ENCODE measurements around the gene ALOX5.
"Not testable (repeated sequence)": the region's sequence is repeated elsewhere in the genome, so short reads cannot be mapped to it uniquely, and the experiment has no call there.

Gene ALOX5

DNA sequence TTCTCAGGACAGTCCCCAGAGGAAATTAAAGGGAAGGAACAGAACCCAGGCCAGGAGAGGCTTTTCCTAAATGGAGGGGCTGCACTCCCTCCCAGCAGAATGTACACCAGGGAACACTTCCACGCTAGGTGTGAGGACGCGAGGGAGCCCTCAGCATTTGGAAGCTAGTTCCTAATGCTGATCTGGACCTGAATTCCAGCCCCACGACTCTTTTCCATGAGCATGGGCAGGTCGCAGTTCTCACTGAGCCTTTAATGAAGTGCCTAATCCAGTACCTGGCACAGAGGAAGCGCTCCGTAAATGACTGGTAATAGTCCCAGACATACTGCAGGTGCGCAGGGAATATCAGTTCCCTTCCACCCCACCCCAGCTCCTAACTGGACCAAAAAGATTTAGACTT, 1.1 kb downstream of the ALOX5 start:
- no peak for DNase-seq

DNA sequence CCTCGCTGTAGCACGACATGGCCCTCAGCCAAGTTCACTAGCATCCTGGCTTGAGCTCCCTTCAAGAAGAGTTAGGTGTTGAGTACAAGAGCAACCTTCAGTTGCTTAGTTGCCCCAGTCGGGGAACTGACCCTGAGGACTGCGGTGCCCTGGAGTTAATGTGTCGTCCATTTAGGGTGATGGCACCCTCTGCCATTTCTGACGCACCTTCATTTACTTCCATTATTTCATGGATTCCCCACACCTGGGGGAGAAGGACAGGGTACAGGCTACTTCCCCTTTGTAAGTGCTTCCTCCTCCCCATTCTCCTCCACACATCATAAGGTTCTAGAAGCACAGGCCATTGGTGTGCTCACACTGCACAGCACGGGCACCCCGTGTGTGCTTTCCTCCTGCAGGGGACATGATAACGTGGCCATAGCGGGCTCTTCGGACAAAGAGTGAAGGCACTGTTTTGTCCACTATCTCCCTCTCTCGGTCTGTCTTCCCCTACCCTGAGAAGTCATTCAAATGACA, 1.8 kb downstream of the ALOX5 start:
- DNase-seq = no peak

DNA sequence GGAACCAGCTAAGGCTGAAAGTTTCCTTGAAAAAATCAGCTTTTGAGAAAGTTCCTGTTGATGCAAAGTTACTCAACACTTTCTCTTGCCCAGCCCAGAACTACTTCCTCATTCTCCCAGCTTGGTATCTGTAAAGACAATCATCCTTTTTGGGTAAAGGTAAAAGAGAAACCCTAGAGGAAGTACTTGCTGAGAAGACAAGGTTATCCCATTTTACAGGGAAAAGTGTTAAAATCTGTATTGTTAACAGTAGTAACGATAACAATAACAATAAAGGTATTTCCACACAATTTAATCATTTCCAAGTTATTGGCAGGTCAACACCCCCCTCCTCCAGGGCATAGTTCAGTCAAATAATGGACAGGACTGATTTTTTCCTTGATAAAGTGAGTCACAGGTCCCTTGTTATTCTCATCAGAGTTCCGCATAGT, 2.4 kb downstream of the ALOX5 start:
- DNase-seq = no peak

DNA sequence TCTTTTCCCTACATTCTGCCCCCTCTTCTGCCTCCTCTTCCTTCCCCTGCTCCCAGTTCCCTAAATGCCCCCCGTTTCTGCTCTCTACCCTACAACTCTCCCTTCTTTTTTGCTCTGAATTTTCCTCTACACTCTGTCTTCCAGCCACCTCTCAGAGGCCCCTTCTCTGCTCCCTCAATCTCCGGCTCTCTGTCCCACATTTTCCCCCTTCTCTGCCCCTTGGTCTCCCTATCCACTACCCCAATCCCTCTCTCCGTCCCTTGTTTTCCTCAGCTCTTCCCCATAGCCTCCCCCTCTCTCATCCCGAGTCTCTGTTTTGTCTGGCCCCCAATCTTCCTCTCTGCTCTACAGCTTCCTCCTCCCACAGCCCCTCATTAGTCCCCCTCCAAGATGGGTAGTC, 3.3 kb downstream of the ALOX5 start:
- DNase-seq = no peak

DNA sequence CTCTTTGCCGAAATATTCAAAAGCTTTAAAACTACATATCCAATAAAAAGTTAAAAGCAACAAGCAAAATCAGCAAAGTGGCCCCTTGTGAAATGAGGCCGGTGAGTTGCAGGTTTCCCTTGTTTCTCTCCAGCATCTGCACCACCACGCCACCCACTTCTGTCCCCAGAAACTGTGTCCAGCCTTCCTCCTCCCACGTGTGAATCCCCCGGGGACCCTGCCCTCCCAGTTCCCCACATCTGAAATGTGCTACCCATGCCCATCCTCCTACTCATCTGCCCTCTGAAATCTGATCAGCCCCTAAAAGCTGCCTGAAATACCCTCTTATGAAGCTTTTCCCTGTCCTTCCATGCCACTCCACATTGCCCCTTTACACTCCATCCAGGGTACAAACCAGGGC, 3.8 kb downstream of the ALOX5 start:
- no peak for DNase-seq

DNA sequence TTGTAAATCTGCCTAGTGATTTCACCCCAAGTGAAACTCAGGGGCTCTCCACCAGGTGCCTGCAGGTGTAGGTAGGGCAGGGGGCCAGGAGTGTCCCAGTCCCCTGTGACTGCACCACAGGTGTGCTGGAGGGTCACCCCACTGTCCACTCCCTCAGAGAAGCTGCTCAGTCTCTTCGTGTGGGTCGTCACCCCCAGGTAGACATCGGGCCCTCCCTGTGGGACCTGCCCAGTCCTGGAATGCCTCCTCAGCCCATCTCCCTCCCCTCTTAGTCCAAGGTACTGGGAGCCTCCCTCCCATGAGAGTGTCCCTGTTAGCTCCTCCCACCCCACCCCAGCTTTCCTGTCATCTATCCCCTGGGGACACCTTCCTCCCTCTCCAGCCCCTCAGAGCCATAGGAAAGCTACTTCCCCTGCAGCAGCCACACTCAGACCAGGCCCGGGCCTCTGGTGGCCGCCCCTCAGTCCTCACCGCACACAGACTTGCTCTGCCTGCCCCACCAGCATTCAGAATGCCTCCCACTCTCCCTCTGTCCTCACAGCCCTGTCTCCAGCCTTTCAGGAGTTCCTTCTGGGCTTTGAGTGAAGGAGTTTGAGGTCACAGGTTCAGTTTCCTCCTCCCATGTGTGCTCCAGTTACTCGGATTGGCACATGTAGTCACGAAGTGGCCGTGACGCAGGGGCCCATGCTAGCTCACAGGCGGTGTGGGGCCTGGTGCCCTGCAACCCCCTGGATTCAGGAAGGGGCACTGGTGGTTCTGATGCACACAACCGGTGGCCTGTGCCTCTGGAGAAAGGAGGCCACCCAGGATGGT, 5.1 kb downstream of the ALOX5 start:
- DNase-seq = no peak

DNA sequence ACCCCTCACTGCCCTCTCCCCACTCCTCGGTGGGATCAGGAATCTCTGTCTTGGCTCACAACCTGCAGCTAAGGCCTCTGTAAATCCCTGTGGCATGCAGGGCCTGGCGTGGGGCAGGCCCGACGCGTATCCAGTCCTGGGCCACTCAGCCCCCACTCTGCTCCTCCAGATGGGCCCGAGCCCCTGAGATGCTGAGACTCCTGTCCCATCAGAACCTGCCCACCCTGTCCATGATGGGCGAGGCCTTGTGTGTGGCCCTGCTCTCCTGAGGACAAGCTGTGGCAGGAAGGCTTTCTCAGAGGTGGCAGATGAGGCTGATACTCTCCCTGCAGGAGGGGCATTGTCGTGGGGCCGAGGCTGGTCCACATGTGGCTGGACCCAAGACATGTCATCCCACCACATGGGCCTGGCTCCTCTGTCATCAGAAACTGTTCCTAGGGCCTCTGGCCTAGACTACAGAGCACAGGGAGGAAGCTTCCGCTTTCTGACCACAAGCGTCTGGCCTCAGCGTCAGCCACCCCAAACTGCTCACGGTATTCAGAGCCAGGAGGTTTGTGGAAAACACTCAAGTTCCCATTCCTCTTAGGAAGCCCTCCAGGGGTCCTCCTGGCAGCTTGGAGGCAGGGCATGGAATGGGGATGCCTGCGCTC, 6.0 kb downstream of the ALOX5 start:
- no peak for DNase-seq

DNA sequence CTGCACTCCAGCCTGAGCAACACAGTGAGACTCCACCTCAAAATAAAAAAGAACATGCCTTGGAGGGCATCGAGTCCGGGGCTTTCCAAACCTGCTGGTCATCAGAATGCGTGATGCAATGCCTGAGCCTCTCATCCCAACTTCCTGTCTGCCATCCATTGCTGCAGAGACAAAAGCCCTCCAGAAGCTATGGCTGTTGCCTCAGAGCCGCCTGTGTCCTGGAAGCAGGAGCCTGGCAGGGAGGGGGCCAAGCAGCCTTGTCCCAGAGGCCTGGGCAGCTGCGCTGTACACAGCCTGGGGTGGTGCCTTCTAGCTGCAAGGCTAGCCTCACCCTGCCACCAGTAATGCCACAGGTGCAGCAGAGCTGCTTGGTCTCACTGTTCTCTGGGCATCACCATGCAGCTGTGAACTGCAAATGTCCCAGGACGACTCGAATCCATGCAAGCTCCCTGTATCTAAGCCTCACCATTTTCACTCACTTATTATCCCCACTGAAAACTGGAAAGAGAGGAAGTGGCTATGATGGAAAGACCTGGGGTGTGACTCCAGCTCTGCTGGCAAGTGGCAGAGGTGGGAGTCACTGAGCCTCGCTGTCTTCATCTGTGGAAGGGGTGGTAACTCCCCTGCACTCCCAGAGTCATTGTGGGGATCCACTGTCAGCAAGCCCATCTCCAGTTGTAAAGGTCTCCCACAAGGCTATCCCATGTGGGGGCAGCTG, 7.0 kb downstream of the ALOX5 start:
- no peak for DNase-seq

DNA sequence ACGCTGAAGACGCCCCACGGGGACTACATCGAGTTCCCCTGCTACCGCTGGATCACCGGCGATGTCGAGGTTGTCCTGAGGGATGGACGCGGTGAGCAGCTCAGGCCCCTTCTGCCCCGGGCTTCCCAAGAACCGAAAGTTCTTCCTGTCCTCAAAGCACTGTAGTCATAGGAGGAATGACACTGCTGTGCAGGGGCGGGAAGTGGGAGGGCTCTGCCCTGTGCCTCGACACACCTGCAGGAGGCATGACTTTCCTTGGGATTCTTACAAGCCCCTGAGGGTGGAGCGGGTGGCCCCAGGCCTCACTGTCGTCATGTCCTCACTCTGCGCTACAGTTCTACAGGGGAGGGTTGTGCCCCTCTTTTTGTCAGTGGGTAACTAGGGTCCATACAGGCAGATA, 8.6 kb downstream of the ALOX5 start:
- DNase-seq = no peak

DNA sequence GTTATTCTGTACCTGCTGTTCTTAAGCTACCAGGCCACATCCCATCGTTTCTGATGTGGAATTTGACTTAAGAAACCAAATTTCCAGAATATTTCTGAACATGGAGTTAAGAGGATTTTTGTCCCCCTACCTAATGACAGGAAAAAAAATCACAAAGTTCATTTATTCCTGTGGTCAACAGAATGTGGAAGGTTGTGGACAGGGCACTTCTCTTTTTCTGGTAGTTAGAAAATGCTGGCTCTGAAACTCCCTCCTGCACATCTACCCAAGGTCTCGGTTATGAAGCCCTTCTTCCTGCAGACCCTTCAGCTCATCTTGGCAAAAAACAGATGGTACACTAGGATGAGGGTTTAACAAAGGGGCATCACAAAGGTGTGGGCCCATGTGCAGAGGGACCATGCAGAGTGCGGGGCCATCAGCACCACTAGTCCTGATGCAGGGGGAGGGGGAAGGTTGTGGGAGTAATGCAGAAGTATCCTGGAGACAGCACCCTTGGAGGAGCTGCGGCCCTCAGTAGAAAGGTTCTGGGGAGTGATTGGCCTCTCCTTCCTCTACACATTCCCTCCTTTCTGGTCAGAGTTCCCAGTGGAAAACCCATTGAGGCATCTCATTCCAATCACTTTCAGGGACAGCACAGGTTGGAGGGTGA, 9.8 kb downstream of the ALOX5 start:
- DNase-seq = no peak

DNA sequence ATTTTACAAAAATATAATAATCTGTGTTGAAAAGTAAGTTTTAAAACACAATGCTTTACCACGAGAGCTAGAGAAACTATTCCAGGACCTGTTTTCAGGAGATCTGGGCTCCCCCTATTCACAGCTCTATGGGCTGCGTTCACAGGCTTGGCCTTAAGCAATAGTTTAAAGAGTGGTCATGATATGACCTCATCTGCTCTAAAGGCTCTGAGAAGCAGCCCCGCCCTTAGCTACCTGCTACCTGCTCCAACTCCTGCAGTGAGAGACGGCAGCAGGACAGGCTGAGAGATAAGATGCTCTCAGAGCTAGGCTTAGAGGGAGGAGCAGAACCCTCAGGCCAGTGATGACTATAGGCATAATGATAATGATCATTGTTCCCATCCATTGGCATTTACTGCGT, 12.6 kb downstream of the ALOX5 start:
- DNase-seq = no peak

DNA sequence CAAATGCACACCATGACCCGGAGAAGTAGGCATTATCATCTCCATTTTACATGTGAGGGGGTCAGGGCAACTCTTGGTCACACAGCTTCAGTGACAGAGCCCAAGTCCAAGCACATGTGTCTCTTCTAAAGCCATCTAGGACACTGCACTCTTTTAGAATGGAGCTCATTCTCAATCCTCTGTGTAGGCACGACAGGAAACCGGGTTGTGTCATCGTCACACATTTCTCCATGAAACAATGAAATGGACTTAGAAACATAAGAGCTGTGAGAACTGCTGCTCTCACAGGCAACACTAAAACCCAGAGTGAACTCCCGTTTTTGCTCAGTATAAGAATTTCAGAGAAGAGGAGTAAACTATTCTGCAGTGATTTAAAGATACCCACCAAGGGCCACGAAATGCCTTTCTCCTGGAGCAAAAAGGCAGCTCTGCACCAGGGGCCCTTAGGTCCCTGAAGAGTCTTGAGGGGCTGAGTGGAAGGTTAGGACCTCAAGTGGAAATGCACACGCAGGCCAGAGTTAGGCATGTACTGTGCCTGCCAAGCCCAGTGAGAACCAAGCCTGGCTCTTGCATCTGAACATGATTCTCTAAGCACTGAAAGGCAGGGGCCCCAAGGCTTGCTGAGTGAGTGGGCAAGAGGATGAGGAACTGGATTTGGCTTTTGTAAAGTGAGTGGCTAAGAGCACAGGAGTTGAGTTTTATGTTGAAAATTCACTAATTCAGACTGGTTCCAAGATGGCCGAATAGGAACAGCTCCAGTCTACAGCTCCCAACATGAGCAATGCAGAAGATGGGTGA, 13.3 kb downstream of the ALOX5 start:
- DNase-seq = no peak

DNA sequence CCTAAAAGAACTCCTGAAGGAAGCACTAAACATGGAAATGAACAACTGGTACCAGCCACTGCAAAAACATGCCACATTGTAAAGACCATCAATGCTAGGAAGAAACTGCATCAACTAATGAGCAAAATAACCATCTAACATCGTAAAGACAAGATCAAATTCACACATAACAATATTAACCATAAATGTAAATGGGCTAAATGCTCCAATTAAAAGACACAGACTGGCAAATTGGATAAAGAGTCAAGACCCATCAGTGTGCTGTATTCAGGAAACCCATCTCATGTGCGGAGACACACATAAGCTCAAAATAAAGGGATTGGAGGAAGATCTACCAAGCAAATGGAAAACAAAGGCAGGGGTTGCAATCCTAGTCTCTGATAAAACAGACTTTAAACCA, 15.7 kb downstream of the ALOX5 start:
- DNase-seq = not testable (repeated sequence)

DNA sequence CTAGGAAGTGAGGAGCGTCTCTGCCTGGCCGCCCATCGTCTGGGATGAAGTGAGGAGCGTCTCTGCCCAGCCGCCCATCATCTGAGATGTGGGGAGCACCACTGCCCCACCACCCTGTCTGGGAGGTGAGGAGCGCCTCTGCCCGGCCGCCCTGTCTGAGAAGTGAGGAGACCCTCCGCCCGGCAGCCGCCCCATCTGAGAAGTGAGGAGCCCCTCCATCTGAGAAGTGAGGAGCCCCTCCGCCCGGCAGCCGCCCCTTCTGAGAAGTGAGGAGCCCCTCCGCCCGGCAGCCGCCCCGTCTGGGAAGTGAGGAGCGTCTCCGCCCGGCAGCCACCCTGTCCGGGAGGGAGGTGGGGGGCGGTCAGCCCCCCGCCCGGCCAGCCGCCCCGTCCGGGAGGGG, 17.6 kb downstream of the ALOX5 start:
- not testable (repeated sequence) for DNase-seq

DNA sequence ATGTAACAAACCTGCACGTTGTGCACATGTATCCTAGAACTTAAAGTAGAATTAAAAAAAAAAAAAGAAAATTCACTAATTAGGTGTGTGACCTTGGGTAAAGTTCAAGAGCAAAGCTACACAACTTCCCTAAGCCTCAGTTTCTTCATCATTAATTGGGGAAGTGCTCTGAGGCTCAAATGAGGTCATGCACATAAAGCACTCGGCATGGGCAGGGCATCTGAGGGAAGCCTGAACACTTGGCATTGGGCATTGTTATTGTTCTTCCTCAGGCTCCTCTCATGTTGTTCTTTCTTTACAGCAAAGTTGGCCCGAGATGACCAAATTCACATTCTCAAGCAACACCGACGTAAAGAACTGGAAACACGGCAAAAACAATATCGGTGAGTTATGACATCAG, 21.5 kb downstream of the ALOX5 start:
- DNase-seq = no peak

DNA sequence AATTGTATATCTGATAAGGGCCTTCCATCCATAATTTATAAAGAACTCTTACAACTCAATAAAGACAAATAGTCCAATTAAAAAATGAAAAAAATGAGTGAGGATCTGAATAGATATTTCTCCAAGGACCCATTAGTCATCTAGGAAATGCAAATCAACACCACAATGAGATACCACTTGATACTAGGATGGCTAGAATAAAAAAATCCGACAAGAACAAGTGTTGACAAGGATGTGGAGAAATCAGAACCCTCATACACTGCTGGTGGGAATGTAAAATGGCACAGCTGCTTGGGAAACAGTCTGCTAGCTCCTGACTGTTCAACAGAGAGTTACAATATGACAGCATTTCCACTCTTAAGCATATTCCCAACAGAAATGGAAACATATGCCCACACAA, 24.6 kb downstream of the ALOX5 start:
- no peak for DNase-seq

DNA sequence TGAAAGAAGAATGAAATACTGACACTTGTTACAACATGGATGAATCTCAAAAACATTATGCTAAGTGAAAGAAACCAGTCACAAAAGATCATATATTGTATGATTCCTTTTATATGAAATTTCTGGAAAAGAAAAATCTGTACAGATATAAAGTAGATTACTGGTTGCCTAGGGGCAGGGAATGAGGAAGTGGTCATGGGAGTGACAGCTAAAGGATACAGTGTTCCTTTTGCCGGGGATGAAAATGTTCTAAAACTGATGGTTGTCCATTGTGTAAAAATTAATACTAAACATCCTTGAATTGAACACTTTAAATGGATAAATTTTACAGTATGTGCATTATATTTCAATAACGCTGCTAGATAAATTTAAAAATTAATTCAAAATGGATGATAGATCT, 25.1 kb downstream of the ALOX5 start:
- no peak for DNase-seq

DNA sequence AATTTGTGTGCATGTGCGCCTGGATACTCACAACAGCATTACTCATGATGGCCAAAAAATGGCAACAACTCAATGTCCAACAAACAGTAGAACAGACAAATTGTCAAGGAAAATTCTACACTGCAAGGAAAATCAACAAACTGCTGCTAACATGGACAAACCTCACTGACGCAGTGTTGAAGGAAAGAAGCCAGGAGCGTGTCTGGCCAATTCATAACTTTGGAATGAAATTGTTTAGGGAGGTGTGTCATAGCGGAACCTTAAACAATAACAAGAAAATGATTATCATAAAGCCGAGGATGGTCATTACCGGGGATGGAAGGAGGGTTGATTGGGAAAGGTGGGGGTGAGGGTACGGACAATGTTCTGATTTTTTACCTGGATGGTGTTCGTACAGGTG, 29.1 kb downstream of the ALOX5 start:
- DNase-seq = no peak

DNA sequence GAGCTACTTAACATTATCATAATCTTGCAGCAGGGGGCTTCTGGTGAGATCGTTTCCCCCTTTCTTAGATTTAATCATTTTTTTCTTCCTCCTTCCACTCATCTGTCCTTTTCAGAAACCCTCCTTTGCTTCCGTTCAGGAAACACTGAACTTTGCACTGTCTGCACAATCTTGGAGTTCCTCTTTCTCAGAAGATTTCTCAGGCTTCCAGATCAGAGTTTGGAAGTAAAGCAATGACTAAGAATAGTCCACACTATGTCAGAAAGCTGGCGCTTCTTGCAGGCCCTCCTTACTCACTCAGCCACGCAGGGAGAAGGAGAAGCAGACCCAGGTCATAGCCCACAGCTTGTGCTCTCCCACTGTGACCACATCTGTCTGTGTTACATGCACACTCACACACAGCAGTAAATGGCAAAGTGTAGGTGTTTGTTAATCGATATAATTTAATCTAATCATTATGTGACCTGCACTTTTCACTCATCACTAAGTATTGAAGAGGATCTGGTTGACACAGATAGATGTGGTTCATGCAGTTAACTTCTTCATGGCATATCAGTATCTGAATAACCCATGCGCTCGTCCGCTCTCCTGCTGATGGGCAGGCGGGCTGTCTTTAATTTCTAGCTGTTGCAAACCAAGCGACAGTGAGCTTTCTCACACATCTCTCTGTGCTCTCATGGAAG, 30.2 kb downstream of the ALOX5 start:
- no peak for DNase-seq

DNA sequence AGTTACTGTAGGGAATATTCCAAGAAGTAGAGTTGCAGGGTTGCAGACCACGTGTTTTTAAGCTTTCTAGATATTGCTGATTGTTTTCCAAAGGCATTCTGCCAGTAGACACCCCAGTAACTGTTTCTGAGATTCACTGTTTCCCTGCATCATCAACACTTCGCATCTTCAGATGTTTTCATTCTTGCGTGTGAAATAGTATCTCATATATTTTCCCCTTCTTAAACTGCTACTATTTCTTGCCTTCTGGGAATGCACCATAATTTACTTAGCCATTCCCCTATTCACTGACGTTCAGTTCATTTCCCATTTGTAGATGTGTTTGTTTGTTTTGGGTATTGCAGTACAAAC, 30.7 kb downstream of the ALOX5 start:
- DNase-seq = no peak

DNA sequence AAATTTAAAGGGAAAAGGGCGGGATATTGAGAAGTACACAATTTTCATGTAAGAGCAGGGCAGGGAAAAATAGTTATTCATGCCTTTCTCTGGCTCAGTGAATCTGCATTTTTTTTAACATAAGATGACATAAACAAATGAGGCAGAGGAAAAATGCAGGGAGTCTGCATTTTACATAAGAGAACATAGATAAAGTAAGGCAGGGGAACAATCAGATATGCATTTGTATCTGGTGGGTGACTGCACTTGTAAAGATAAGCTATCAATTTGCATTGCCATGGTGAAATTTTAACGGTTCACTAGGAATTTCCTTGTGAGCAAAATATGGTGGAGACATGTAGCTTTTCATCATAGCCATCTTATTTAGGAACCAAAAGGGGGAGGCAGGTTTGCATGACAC, 33.5 kb downstream of the ALOX5 start:
- no peak for DNase-seq

All from stimulated activated CD4-positive, alpha-beta T cell treated with anti-CD3 and anti-CD28 coated beads, Interleukin-4, amount 100 ng/mL, for 24 hours (primary cell).